Activated CD4-positive, alpha-beta T cell treated with anti-CD3 and anti-CD28 coated beads, Interleukin-2, Interleukin-6, amounts not matched to agents 100 ng/mL and 50 ng/mL, durations not matched to agents 16 hours and 8 hours (primary cell): ENCODE results near the gene IZUMO1R.
"Not testable (repeated sequence)": the region's sequence is repeated elsewhere in the genome, so short reads cannot be mapped to it uniquely, and the experiment has no call there.

ENCODE experiments used
- DNase-seq: peaks from one replicate; pipeline ENCODE4 v3.0.0-alpha.2; 2020

IZUMO1R gene

GRCh38 chr11:94303966-94304958 lies at the start of gene IZUMO1R:
Gene IZUMO1R, plus strand, starts transcription at chr11:94304580. Its CDS starts 1,057 bp downstream, at chr11:94305637.
- no peak for DNase-seq

- DNase-seq = peak; percentile 44
Observed at GRCh38 chr11:94271885-94272372, 32.5 kb upstream of the IZUMO1R start.

- DNase-seq = no peak
Observed at GRCh38 chr11:94272738-94273313, 31.6 kb upstream of the IZUMO1R start.

GRCh38 chr11:94275961-94276360 lies 28.4 kb upstream of the IZUMO1R start:
- no peak for DNase-seq

GRCh38 chr11:94276943-94277342 lies 27.4 kb upstream of the IZUMO1R start:
- no peak for DNase-seq

- DNase-seq = not testable (repeated sequence)
Observed at GRCh38 chr11:94278207-94278606, 26.2 kb upstream of the IZUMO1R start.

GRCh38 chr11:94279996-94280395 lies 24.4 kb upstream of the IZUMO1R start:
- no peak for DNase-seq

GRCh38 chr11:94281324-94281723 lies 23.1 kb upstream of the IZUMO1R start:
- DNase-seq = no peak

- no peak for DNase-seq
Observed at GRCh38 chr11:94283678-94284077, 20.7 kb upstream of the IZUMO1R start.

GRCh38 chr11:94295534-94295933 lies 8.8 kb upstream of the IZUMO1R start:
- no peak for DNase-seq

GRCh38 chr11:94297985-94298576 lies 6.3 kb upstream of the IZUMO1R start:
- DNase-seq = no peak

GRCh38 chr11:94302776-94303175 lies 1.6 kb upstream of the IZUMO1R start:
- no peak for DNase-seq

- DNase-seq = no peak
Observed at GRCh38 chr11:94305146-94305545, 766 bp downstream of the IZUMO1R start.

GRCh38 chr11:94307101-94307791 lies 2.9 kb downstream of the IZUMO1R start:
- no peak for DNase-seq

- no peak for DNase-seq
Observed at GRCh38 chr11:94308024-94308423, 3.6 kb downstream of the IZUMO1R start.

GRCh38 chr11:94309757-94310156 lies 5.4 kb downstream of the IZUMO1R start:
- DNase-seq = no peak

- no peak for DNase-seq
Observed at GRCh38 chr11:94310191-94310875, 6.0 kb downstream of the IZUMO1R start.

GRCh38 chr11:94312339-94312738 lies 8.0 kb downstream of the IZUMO1R start:
- DNase-seq = no peak

GRCh38 chr11:94314064-94314463 lies 9.7 kb downstream of the IZUMO1R start:
- DNase-seq = no peak

- DNase-seq = no peak
Observed at GRCh38 chr11:94315664-94316063, 11.3 kb downstream of the IZUMO1R start.

GRCh38 chr11:94322501-94322900 lies 18.1 kb downstream of the IZUMO1R start:
- DNase-seq = no peak

- DNase-seq = peak; percentile 68
Observed at GRCh38 chr11:94325681-94326080, 21.3 kb downstream of the IZUMO1R start.
